OCI-M2 (cell line): Measurements from ENCODE around the gene NEUROD6.

Experiments used
- DNase-seq: peaks from one replicate; lab custom pipeline; 2025; ENCODE audit not compliant: unreplicated experiment; lab: John Stamatoyannopoulos, UW

Gene NEUROD6

GRCh38 chr7:31335161-31335856 lies 5.2 kb downstream of the NEUROD6 start:
- no peak for DNase-seq

- DNase-seq: no peak
These were observed 7.2 kb downstream of the NEUROD6 start for GRCh38 chr7:31333291-31333690.

GRCh38 chr7:31327071-31327470 lies 13.5 kb downstream of the NEUROD6 start:
- DNase-seq: no peak

GRCh38 chr7:31326416-31326815 lies 14.1 kb downstream of the NEUROD6 start:
- DNase-seq: no peak

- DNase-seq: no peak
These were observed 17.4 kb downstream of the NEUROD6 start for GRCh38 chr7:31323101-31323500.

- DNase-seq: no peak
These were observed 19.9 kb downstream of the NEUROD6 start for GRCh38 chr7:31320675-31321074.

- no peak for DNase-seq
These were observed 22.2 kb downstream of the NEUROD6 start for GRCh38 chr7:31318313-31318712.

GRCh38 chr7:31316876-31317275 lies 23.6 kb downstream of the NEUROD6 start:
- DNase-seq: no peak

- no peak for DNase-seq
These were observed 24.8 kb downstream of the NEUROD6 start for GRCh38 chr7:31315758-31316157.

GRCh38 chr7:31314781-31315180 lies 25.7 kb downstream of the NEUROD6 start:
- no peak for DNase-seq

- DNase-seq: no peak
These were observed 27.6 kb downstream of the NEUROD6 start for GRCh38 chr7:31312889-31313288.

- no peak for DNase-seq
These were observed 29.0 kb downstream of the NEUROD6 start for GRCh38 chr7:31311552-31311951.

- DNase-seq: no peak
These were observed 30.1 kb downstream of the NEUROD6 start for GRCh38 chr7:31310321-31310935.

- DNase-seq: no peak
These were observed 31.1 kb downstream of the NEUROD6 start for GRCh38 chr7:31309407-31309806.

- no peak for DNase-seq
These were observed 31.9 kb downstream of the NEUROD6 start for GRCh38 chr7:31308652-31309051.

- DNase-seq: no peak
These were observed 32.6 kb downstream of the NEUROD6 start for GRCh38 chr7:31307972-31308371.

GRCh38 chr7:31305260-31305659 lies 35.3 kb downstream of the NEUROD6 start:
- no peak for DNase-seq

- DNase-seq: no peak
These were observed 36.1 kb downstream of the NEUROD6 start for GRCh38 chr7:31304446-31304845.

- DNase-seq: no peak
These were observed 38.2 kb downstream of the NEUROD6 start for GRCh38 chr7:31302356-31302755.

- no peak for DNase-seq
These were observed 41.2 kb downstream of the NEUROD6 start for GRCh38 chr7:31299336-31299735.

GRCh38 chr7:31290601-31291000 lies 49.9 kb downstream of the NEUROD6 start:
- DNase-seq: no peak
